ENCODE measurements around the gene CBX7. TPM values are rescaled to one million over a fixed set of nuclear protein-coding genes. Genes with fewer than 3 reads are reported as not detected.

Gene CBX7
- total and polyA plus RNA-seq, 2 experiments from 2014 or later, result 2.6 to 11.5 TPM

DNA sequence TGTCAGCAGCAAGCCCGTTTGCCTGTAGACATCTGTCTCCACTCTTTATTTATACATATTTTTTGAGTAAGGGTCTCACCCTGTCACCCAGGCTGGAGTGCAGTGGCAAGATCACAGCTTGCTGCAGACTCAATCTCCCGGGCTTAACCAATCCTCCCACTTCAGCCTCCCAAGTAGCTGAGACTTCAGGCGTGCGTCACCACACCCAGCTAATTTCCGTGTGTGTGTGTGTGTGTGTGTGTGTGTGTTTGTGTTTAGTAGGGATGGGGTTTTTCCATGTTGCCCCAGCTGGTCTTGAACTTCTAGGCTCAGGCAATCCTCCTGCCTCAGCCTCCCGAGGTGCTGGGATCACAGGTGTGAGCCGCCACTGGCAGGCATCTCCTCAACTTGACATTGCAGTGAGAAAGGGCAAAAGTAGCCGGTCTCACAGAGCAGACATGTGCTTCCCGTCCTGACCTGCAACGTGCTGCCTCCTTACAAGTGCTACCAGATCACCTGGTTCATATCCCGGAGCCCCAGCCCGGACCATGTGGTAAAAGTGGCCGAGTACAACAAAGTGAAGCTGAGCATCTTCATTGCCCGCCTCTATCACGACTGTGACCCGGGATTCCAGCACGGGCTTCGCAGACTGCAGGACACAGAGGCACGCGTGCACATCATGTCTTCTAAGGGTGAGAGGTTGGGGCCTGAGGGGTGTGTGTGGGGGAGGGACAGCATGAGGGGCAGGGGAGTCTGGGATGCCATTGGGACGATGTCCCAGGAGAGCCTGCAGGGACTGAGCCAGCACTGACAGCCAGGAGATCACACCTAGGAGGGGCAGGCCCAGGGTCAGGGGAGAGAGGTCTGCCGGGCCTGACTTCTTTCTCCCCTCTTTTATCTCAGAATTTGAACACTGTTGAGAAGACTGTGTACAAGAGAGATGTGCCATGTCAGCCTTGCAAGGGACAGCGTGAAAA, 61.1 kb downstream of the CBX7 start (continued):
- TF ChIP-seq, protein P1, sequence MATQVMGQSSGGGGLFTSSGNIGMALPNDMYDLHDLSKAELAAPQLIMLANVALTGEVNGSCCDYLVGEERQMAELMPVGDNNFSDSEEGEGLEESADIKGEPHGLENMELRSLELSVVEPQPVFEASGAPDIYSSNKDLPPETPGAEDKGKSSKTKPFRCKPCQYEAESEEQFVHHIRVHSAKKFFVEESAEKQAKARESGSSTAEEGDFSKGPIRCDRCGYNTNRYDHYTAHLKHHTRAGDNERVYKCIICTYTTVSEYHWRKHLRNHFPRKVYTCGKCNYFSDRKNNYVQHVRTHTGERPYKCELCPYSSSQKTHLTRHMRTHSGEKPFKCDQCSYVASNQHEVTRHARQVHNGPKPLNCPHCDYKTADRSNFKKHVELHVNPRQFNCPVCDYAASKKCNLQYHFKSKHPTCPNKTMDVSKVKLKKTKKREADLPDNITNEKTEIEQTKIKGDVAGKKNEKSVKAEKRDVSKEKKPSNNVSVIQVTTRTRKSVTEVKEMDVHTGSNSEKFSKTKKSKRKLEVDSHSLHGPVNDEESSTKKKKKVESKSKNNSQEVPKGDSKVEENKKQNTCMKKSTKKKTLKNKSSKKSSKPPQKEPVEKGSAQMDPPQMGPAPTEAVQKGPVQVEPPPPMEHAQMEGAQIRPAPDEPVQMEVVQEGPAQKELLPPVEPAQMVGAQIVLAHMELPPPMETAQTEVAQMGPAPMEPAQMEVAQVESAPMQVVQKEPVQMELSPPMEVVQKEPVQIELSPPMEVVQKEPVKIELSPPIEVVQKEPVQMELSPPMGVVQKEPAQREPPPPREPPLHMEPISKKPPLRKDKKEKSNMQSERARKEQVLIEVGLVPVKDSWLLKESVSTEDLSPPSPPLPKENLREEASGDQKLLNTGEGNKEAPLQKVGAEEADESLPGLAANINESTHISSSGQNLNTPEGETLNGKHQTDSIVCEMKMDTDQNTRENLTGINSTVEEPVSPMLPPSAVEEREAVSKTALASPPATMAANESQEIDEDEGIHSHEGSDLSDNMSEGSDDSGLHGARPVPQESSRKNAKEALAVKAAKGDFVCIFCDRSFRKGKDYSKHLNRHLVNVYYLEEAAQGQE (IDR thresholded peaks at IDR 0.05; ENCODE audit: unreplicated experiment), result no peak
- TF ChIP-seq, protein P2, sequence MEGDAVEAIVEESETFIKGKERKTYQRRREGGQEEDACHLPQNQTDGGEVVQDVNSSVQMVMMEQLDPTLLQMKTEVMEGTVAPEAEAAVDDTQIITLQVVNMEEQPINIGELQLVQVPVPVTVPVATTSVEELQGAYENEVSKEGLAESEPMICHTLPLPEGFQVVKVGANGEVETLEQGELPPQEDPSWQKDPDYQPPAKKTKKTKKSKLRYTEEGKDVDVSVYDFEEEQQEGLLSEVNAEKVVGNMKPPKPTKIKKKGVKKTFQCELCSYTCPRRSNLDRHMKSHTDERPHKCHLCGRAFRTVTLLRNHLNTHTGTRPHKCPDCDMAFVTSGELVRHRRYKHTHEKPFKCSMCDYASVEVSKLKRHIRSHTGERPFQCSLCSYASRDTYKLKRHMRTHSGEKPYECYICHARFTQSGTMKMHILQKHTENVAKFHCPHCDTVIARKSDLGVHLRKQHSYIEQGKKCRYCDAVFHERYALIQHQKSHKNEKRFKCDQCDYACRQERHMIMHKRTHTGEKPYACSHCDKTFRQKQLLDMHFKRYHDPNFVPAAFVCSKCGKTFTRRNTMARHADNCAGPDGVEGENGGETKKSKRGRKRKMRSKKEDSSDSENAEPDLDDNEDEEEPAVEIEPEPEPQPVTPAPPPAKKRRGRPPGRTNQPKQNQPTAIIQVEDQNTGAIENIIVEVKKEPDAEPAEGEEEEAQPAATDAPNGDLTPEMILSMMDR (conservative IDR thresholded peaks at IDR 0.05; ENCODE audit: low read depth in 2 of 2), result no peak

DNA sequence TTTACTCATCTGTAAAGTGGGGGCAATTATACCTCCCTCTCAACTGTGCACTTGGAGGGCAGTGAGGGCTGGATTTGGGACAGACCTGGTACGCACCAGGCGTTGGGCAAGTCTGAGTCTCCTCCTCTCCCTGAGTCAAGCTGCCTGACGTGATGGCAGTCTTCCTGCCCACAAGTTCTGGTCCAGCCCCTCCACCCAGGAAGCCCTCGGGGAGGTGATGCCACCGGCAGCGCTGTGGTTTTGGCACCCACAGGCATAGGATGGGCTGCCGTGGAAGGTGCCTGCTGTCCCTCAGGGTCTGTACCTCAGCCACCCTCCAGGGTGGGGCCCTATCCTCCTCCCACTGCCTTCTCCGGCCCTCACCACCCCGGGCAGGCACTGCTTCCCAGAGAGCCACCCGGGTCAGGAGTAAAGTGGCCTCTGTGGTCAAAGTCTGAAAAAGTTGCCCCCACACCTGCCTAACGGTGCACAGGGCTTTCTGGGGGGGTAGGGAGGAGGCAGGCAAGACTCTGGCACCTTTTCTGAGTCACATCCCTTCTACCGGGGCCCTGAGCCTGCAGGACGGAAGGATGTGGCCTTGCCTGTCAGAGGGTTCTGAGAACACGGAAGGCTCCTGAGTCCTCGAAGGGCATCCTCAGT, 61.9 kb downstream of the CBX7 start:
- Mint-ChIP-seq H3K27ac (no peak overlapping the region), H3K36me3 (ENCODE audit: low read depth) (no peaks in the 10 kb centered on the region), H3K4me1 (peaks cover 20% of the 10 kb centered on the region), H3K9me3 (no peaks in the 10 kb centered on the region), H3K27me3 (ENCODE audit: insufficient read depth, low read depth, poor library complexity) (peaks cover 16% of the 10 kb centered on the region), H3K4me3 (no peak overlapping the region)
- no peak overlapping the region for H3K4me2 ChIP-seq
- ATAC-seq (no peak), DNase-seq (ENCODE audit: low spot score) (no peak)
- no peak overlapping the region for H3K27ac ChIP-seq (ENCODE audit: low read depth)
- no peaks in the 10 kb centered on the region for H3K36me3 ChIP-seq (ENCODE audit: insufficient read depth)
- H3K4me3 ChIP-seq, result no peak overlapping the region
- no peak overlapping the region for H2AFZ ChIP-seq
- no peaks in the 10 kb centered on the region for H3F3A ChIP-seq (replicated peaks; ENCODE audit: low read depth)
- no peaks in the 10 kb centered on the region for H3K27me3 ChIP-seq (ENCODE audit: insufficient read depth)
- peaks cover 5% of the 10 kb centered on the region; the same call in 1 of the 2 replicates for H3K4me1 ChIP-seq (ENCODE audit: insufficient read depth)
- no peaks in the 10 kb centered on the region for H4K20me1 ChIP-seq (replicated peaks; ENCODE audit: insufficient read depth)
- no peaks in the 10 kb centered on the region for H3K9me2 ChIP-seq (ENCODE audit: insufficient read depth)
- no peaks in the 10 kb centered on the region for H3K79me2 ChIP-seq (replicated peaks; ENCODE audit: insufficient read depth)
- TF ChIP-seq, protein P2 (conservative IDR thresholded peaks at IDR 0.05; ENCODE audit: low read depth in 2 of 2), result no peak
- no peak for TF ChIP-seq NANOG (IDR thresholded peaks at IDR 0.05; ENCODE audit: borderline replicate concordance)
- no peak for TF ChIP-seq CREB1 (CRISPR knock-in tag; IDR thresholded peaks at IDR 0.05; ENCODE audit: low read depth)
- no peak for TF ChIP-seq STAT1 (IDR thresholded peaks at IDR 0.05; ENCODE audit: unreplicated experiment)
- TF ChIP-seq ZNF114 (CRISPR knock-in tag; IDR thresholded peaks at IDR 0.05), result no peak
- TF ChIP-seq EZH2phosphoT487 (IDR thresholded peaks at IDR 0.05; ENCODE audit: unreplicated experiment), result no peak
- TF ChIP-seq, protein P3, sequence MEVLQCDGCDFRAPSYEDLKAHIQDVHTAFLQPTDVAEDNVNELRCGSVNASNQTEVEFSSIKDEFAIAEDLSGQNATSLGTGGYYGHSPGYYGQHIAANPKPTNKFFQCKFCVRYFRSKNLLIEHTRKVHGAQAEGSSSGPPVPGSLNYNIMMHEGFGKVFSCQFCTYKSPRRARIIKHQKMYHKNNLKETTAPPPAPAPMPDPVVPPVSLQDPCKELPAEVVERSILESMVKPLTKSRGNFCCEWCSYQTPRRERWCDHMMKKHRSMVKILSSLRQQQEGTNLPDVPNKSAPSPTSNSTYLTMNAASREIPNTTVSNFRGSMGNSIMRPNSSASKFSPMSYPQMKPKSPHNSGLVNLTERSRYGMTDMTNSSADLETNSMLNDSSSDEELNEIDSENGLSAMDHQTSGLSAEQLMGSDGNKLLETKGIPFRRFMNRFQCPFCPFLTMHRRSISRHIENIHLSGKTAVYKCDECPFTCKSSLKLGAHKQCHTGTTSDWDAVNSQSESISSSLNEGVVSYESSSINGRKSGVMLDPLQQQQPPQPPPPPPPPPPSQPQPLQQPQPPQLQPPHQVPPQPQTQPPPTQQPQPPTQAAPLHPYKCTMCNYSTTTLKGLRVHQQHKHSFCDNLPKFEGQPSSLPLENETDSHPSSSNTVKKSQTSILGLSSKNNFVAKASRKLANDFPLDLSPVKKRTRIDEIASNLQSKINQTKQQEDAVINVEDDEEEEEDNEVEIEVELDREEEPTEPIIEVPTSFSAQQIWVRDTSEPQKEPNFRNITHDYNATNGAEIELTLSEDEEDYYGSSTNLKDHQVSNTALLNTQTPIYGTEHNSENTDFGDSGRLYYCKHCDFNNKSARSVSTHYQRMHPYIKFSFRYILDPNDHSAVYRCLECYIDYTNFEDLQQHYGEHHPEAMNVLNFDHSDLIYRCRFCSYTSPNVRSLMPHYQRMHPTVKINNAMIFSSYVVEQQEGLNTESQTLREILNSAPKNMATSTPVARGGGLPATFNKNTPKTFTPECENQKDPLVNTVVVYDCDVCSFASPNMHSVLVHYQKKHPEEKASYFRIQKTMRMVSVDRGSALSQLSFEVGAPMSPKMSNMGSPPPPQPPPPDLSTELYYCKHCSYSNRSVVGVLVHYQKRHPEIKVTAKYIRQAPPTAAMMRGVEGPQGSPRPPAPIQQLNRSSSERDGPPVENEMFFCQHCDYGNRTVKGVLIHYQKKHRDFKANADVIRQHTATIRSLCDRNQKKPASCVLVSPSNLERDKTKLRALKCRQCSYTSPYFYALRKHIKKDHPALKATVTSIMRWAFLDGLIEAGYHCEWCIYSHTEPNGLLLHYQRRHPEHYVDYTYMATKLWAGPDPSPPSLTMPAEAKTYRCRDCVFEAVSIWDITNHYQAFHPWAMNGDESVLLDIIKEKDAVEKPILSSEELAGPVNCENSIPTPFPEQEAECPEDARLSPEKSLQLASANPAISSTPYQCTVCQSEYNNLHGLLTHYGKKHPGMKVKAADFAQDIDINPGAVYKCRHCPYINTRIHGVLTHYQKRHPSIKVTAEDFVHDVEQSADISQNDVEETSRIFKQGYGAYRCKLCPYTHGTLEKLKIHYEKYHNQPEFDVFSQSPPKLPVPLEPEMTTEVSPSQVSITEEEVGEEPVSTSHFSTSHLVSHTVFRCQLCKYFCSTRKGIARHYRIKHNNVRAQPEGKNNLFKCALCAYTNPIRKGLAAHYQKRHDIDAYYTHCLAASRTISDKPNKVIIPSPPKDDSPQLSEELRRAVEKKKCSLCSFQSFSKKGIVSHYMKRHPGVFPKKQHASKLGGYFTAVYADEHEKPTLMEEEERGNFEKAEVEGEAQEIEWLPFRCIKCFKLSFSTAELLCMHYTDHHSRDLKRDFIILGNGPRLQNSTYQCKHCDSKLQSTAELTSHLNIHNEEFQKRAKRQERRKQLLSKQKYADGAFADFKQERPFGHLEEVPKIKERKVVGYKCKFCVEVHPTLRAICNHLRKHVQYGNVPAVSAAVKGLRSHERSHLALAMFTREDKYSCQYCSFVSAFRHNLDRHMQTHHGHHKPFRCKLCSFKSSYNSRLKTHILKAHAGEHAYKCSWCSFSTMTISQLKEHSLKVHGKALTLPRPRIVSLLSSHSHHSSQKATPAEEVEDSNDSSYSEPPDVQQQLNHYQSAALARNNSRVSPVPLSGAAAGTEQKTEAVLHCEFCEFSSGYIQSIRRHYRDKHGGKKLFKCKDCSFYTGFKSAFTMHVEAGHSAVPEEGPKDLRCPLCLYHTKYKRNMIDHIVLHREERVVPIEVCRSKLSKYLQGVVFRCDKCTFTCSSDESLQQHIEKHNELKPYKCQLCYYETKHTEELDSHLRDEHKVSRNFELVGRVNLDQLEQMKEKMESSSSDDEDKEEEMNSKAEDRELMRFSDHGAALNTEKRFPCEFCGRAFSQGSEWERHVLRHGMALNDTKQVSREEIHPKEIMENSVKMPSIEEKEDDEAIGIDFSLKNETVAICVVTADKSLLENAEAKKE (CRISPR knock-in tag; IDR thresholded peaks at IDR 0.05), result no peak

All from GM23338 (cell line).